GM08714 (cell line): ENCODE data around the gene TFE3.

ENCODE experiments used
- H3K4me3 ChIP-seq: fragments of 200-500 bp; sonication (Bioruptor generic); 2 replicates; pipeline ENCODE4 v1.5.1; 2014; ENCODE audit warnings: mild to moderate bottlenecking, low read length, inconsistent platforms
- ZNF274 ChIP-seq: IDR thresholded peaks from 2 replicates; pipeline ENCODE4 v1.6.1; 2012; ENCODE audit warnings: mild to moderate bottlenecking, low read depth, low read length

TFE3 gene

GRCh38 chrX:49067285-49068120 is 24.3 kb upstream of the TFE3 start:
- no peak for TF ChIP-seq ZNF274
- H3K4me3 ChIP-seq, result no peak overlapping the region

- no peak overlapping the region for H3K4me3 ChIP-seq
- TF ChIP-seq ZNF274, result no peak
Measured at GRCh38 chrX:49066690-49067089, 23.5 kb upstream of the TFE3 start.

- no peak for TF ChIP-seq ZNF274
- H3K4me3 ChIP-seq, result no peak overlapping the region
Measured at GRCh38 chrX:49066278-49066677, 23.1 kb upstream of the TFE3 start.

- TF ChIP-seq ZNF274, result no peak
- no peak overlapping the region for H3K4me3 ChIP-seq
Measured at GRCh38 chrX:49064735-49065134, 21.6 kb upstream of the TFE3 start.

GRCh38 chrX:49064303-49064702 is 21.1 kb upstream of the TFE3 start:
- H3K4me3 ChIP-seq, result no peak overlapping the region
- no peak for TF ChIP-seq ZNF274

- no peak for TF ChIP-seq ZNF274
- no peak overlapping the region for H3K4me3 ChIP-seq
Measured at GRCh38 chrX:49063715-49064114, 20.6 kb upstream of the TFE3 start.

- no peak for TF ChIP-seq ZNF274
Measured at GRCh38 chrX:49061916-49062315, 18.8 kb upstream of the TFE3 start.

GRCh38 chrX:49061490-49061889 is 18.3 kb upstream of the TFE3 start:
- H3K4me3 ChIP-seq, result no peak overlapping the region

More at GRCh38 chrX:49061916-49062315, 18.8 kb upstream of the TFE3 start:
- no peak overlapping the region for H3K4me3 ChIP-seq

GRCh38 chrX:49060914-49061313 is 17.8 kb upstream of the TFE3 start:
- TF ChIP-seq ZNF274, result no peak
- H3K4me3 ChIP-seq, result no peak overlapping the region

More at GRCh38 chrX:49061490-49061889, 18.3 kb upstream of the TFE3 start:
- TF ChIP-seq ZNF274, result no peak

- no peak overlapping the region for H3K4me3 ChIP-seq
- no peak for TF ChIP-seq ZNF274
Measured at GRCh38 chrX:49059681-49060085, 16.5 kb upstream of the TFE3 start.

GRCh38 chrX:49059201-49059600 is 16.0 kb upstream of the TFE3 start:
- H3K4me3 ChIP-seq, result no peak overlapping the region
- TF ChIP-seq ZNF274, result no peak

GRCh38 chrX:49058794-49059193 is 15.6 kb upstream of the TFE3 start, which contains the start of gene CCDC120:
Gene CCDC120, plus strand, starts transcription at chrX:49058999. Its CDS starts 3,043 bp downstream, at chrX:49062042.
- H3K4me3 ChIP-seq, result no peak within 1 kb of the TSS
- TF ChIP-seq ZNF274, result no peak

GRCh38 chrX:49054073-49054762 is 11.1 kb upstream of the TFE3 start:
- peak overlapping the region; percentile 14; the same call in 1 of the 2 replicates for H3K4me3 ChIP-seq

GRCh38 chrX:49053223-49054072 is 10.3 kb upstream of the TFE3 start:
- no peak for TF ChIP-seq ZNF274

More at GRCh38 chrX:49054073-49054762, 11.1 kb upstream of the TFE3 start:
- TF ChIP-seq ZNF274, result no peak

More at GRCh38 chrX:49053223-49054072, 10.3 kb upstream of the TFE3 start:
- peak overlapping the region; percentile 22; the same call in 1 of the 2 replicates for H3K4me3 ChIP-seq
